ENCODE results near the gene PRKD1. TPM values are rescaled to one million over a fixed set of nuclear protein-coding genes. Genes with fewer than 3 reads are reported as not detected.
A peak's percentile ranks its signal among the peaks of the same experiment; 100 is the strongest.

The PRKD1 gene
- total and polyA plus RNA-seq, 11 donors = 0.99 to 8.8 (median 3.6) TPM

DNA sequence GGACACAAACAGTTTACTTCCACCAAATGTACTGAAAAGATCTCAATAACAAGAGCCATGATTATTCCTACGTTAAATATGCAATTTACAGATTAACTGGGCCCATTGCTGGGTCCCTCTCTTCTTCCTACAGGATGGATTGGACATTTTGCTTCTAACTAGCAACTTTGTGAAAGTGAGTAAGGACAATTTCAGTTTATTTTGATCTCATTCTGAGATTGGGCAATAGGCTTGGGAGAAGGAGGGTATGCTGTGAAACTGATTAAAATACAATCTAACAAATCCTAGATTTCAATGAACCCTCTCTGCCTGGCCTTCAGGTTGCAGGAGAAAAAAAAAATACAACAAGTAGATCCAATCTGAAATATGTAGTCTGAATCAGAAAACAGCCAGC lies 121.5 kb downstream of the PRKD1 start:
- H3K9me3 ChIP-seq = no peaks in the 10 kb centered on the region
- 77 to 92% (median 86%) methylated on average over 1 of the region's 1 CpG for WGBS, 4 donors
- H3K27ac ChIP-seq = no peak overlapping the region
- peaks cover 0 to 25% (median 14%) of the 10 kb centered on the region in 12 donors for H3K4me1 ChIP-seq
- no peaks in the 10 kb centered on the region for H3K27me3 ChIP-seq
- DNase-seq (no peak), ATAC-seq (no peak)
- no peak for TF ChIP-seq POLR2A (IDR thresholded peaks at IDR 0.05)
- TF ChIP-seq, protein P1, sequence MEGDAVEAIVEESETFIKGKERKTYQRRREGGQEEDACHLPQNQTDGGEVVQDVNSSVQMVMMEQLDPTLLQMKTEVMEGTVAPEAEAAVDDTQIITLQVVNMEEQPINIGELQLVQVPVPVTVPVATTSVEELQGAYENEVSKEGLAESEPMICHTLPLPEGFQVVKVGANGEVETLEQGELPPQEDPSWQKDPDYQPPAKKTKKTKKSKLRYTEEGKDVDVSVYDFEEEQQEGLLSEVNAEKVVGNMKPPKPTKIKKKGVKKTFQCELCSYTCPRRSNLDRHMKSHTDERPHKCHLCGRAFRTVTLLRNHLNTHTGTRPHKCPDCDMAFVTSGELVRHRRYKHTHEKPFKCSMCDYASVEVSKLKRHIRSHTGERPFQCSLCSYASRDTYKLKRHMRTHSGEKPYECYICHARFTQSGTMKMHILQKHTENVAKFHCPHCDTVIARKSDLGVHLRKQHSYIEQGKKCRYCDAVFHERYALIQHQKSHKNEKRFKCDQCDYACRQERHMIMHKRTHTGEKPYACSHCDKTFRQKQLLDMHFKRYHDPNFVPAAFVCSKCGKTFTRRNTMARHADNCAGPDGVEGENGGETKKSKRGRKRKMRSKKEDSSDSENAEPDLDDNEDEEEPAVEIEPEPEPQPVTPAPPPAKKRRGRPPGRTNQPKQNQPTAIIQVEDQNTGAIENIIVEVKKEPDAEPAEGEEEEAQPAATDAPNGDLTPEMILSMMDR (IDR thresholded peaks at IDR 0.05) = no peak
- no peak overlapping the region for H3K4me3 ChIP-seq
- intact Hi-C loops (cut with DNase I) = loop anchor here in 1 of 10 donors (10.0 kb wide), 1 partner anchor 251 kb away; no protein-coding TSS in a partner anchor
- no peaks in the 10 kb centered on the region for H3K36me3 ChIP-seq

GRCh38 chr14:29805415-29806123 lies 122.1 kb downstream of the PRKD1 start:
- 87 to 91% (median 89%) methylated on average over 4 of the region's 4 CpGs for WGBS, 4 donors
- intact Hi-C loops (cut with DNase I) = loop anchor here in 1 of 10 donors (10.0 kb wide), 1 partner anchor 251 kb away; no protein-coding TSS in a partner anchor
- Histone ChIP-seq H3K27ac (no peak overlapping the region), H3K36me3 (no peaks in the 10 kb centered on the region), H3K4me3 (no peak overlapping the region), H3K27me3 (no peaks in the 10 kb centered on the region), H3K9me3 (no peaks in the 10 kb centered on the region), H3K4me1 (peaks cover 0 to 21% (median 11%) of the 10 kb centered on the region in 12 donors)
- TF ChIP-seq, protein P1 (IDR thresholded peaks at IDR 0.05) = no peak
- no peak for TF ChIP-seq POLR2A (IDR thresholded peaks at IDR 0.05)
- ATAC-seq (peak; percentile 71 to 98 (median 85)), DNase-seq (peak; percentile 30 to 78 (median 66))

DNA sequence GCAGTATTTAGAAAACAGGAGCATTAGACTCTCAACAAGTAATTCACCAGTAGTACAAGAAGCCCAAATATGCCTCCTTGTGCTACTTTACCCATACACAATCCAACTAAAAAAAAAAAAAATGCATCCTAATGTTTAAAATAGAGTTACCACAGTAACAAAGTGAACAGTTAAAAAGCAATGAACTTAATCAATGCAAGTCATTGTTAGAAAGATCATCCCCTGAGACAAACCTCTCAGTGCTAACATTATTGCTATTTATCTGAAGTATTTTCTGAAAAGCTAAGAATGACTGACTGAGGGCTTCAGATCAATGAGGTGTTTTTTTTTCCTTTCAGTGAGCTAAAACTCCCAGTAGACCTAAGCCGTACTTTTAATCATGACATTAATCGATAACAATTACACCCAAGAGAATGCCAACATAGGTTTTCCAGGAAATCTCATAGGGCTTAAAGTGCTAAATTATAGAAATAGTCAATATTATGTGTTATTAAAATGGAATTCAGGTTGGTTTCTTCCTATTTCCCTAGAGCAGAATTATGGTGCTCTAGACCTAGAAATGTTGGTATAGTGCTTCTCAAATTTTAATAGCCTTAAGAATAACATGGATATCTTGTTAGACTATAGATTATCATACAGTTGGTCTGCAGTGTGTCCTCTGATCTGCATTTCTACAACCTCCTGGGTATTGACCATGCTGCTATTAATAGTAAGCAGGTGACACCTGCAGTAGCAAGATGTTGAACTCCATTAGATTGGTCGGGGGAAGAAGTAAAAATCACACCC lies 123.0 kb downstream of the PRKD1 start:
- Histone ChIP-seq H3K9me3 (no peaks in the 10 kb centered on the region), H3K27me3 (no peaks in the 10 kb centered on the region), H3K4me3 (no peak overlapping the region), H3K36me3 (no peaks in the 10 kb centered on the region), H3K4me1 (peaks cover 0 to 13% (median 6%) of the 10 kb centered on the region in 12 donors), H3K27ac (no peak overlapping the region)
- DNase-seq = no peak
- ATAC-seq = no peak
- TF ChIP-seq POLR2A (IDR thresholded peaks at IDR 0.05) = no peak
- TF ChIP-seq, protein P1 (IDR thresholded peaks at IDR 0.05) = no peak
- 88 to 91% (median 90%) methylated on average over 3 of the region's 3 CpGs for WGBS, 4 donors
- intact Hi-C loops (cut with DNase I) = loop anchor here in 1 of 10 donors (10.0 kb wide), 1 partner anchor 250 kb away; no protein-coding TSS in a partner anchor

GRCh38 chr14:29803045-29803444 lies 124.6 kb downstream of the PRKD1 start:
- H3K27ac ChIP-seq = no peak overlapping the region
- H3K36me3 ChIP-seq = no peaks in the 10 kb centered on the region
- intact Hi-C loops (cut with DNase I) = loop anchor here in 1 of 10 donors (10.0 kb wide), 1 partner anchor 248 kb away; no protein-coding TSS in a partner anchor
- DNase-seq = no peak
- peaks cover 0 to 13% (median 5%) of the 10 kb centered on the region in 12 donors for H3K4me1 ChIP-seq
- H3K4me3 ChIP-seq = no peak overlapping the region
- H3K27me3 ChIP-seq = no peaks in the 10 kb centered on the region
- H3K9me3 ChIP-seq = no peaks in the 10 kb centered on the region
- TF ChIP-seq, protein P1 (IDR thresholded peaks at IDR 0.05) = no peak
- TF ChIP-seq POLR2A (IDR thresholded peaks at IDR 0.05) = no peak
- ATAC-seq = no peak
